ENCODE results near the gene BAAT. TPM values are rescaled to one million over a fixed set of nuclear protein-coding genes. Genes with fewer than 3 reads are reported as not detected.
"Not testable (repeated sequence)": the region's sequence is repeated elsewhere in the genome, so short reads cannot be mapped to it uniquely, and the experiment has no call there.

The BAAT gene
- total RNA-seq, 1 experiment from 2014 or later = not detected

GRCh38 chr9:101360647-101361046 lies 24.2 kb downstream of the BAAT start:
- DNase-seq (ENCODE audit: low read depth) = no peak

GRCh38 chr9:101359679-101360078 lies 25.1 kb downstream of the BAAT start:
- no peak for DNase-seq (ENCODE audit: low read depth)

DNA sequence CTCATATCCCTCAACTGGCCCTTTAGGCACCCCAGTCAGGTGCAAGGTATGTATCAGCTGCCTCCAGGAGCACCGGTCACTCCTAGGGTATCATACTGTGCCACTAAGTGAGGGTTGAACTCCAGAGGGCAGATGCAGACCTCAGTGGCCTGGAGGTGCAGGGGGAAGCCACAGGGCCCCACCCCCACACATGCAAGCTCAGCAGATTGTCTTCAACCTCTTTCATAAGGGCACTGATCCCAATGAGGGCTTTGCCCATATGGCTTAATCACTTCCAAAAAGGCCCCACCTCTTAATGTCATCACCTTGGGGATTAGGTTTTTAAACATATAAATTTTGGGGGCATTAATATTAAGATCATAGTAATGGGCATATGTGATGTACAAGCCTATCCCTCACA lies 28.2 kb downstream of the BAAT start:
- no peak for DNase-seq (ENCODE audit: low read depth)

DNA sequence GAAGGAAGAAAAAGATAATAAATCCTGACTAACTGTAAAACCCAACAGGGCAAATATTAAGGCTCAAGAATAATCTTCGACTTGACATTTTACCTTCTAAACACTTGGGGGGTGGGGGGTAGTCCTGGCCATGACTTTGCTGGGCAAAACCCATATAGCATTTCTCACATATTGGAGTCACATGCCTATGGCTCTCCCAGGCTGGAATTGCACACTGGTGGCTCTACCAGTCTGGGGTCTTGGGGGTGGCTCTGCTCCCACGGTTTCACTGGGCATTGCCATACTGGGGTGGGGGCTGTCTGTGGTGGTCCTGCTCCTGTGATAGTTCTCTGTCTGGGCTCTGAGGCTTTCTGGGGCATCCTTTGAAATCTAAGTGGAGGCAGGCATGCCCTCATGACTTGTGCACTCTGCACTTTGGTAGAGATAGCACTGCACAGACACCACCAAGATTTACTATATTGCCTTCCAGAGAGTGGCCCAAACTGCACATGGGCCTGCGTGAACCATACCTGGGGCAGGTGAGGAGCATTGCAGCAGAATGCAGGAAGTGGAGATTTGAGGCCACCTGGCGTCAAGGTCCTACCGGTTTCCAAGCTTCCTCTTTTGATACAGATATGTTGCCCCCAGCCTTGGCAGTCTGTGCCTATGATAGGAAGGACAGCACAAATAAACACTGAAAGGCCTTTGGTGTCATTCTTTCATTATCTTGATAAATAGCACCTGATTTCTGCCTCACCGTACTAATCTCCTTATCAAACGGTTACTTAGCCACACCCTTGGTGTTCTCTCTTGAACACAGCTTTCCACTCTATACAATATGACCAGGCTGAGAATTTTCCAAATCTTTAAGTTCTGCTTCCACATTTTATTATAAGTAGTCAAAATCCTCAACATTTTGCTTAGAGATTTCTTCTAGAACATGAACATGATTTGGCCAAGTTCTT lies 29.8 kb downstream of the BAAT start:
- no peak for DNase-seq (ENCODE audit: low read depth)

DNA sequence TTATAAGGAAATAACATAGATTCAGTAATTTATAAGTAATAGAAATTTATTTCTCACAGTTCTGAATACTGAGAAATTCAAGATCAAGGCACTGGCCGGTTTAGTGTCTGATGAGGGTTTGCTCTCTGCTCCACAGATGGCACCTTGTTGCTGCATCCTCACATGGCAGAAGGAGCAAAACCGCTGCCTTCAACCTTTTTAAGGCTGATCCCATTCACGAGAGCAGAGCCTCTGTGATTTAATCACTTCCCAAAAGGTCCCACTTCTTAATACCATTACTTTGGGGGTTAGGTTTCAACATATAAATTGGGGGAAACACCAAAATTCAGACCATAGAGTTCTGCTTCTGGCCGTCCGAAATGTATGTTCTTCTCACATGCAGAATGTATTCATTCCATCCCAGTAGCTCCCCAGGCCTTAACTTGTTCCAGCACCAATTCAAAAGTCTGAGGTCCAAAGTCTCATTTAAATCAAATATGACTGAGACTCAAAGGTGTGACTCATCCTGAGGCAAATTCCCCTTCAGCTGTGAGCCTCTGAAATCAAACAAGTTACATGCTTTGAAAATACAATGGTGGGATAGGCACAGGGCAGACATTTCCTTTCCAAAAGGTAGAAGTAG lies 30.6 kb downstream of the BAAT start:
- DNase-seq (ENCODE audit: low read depth) = peak; percentile 3

DNA sequence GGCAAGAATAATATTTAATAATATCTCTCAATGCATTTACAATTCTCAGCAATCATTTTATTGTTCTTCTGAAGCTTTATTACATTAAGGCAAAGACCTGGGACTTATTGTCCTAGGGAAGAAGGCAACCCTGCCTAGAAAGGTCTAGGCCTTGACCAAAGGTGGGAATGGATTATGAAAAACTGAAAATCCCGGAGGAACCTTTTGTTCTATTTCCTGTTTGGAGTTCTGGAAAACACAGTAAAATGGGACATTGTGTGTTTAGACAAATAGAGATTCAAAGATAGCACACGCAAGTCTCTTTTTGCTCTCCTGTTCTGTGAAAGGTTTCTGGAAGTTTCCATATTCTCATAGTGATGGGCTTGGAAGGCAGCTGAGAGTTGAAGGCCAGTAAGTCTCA lies 31.1 kb downstream of the BAAT start:
- no peak for DNase-seq (ENCODE audit: low read depth)

- no peak for DNase-seq (ENCODE audit: low read depth)
Observed at GRCh38 chr9:101352892-101353463, 31.8 kb downstream of the BAAT start.

- DNase-seq (ENCODE audit: low read depth) = no peak
Observed at GRCh38 chr9:101350285-101350684, 34.5 kb downstream of the BAAT start.

DNA sequence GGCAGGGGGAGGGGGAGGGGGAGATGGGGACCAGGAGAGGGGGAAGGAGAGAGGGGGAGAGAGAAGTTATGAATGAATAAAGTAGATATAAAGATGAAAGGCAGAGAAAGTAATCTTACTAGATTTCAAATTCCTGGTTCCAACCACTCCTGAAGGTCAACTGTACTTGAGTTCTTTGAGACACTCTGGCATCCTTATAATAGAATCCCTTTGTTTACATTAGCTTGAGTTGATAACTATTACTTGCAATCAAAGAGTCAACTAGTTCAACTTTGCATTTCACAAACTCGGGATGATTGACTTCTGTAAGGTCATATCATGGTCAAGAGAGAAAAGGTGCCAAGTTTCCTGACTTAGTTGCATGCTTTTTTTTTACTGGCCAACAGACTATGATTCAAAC lies 42.2 kb downstream of the BAAT start:
- DNase-seq (ENCODE audit: low read depth) = no peak

- no peak for DNase-seq (ENCODE audit: low read depth)
Observed at GRCh38 chr9:101341958-101342357, 42.8 kb downstream of the BAAT start.

GRCh38 chr9:101337237-101337636 lies 47.6 kb downstream of the BAAT start:
- DNase-seq (ENCODE audit: low read depth) = no peak

GRCh38 chr9:101336091-101336490 lies 48.7 kb downstream of the BAAT start:
- no peak for DNase-seq (ENCODE audit: low read depth)

DNA sequence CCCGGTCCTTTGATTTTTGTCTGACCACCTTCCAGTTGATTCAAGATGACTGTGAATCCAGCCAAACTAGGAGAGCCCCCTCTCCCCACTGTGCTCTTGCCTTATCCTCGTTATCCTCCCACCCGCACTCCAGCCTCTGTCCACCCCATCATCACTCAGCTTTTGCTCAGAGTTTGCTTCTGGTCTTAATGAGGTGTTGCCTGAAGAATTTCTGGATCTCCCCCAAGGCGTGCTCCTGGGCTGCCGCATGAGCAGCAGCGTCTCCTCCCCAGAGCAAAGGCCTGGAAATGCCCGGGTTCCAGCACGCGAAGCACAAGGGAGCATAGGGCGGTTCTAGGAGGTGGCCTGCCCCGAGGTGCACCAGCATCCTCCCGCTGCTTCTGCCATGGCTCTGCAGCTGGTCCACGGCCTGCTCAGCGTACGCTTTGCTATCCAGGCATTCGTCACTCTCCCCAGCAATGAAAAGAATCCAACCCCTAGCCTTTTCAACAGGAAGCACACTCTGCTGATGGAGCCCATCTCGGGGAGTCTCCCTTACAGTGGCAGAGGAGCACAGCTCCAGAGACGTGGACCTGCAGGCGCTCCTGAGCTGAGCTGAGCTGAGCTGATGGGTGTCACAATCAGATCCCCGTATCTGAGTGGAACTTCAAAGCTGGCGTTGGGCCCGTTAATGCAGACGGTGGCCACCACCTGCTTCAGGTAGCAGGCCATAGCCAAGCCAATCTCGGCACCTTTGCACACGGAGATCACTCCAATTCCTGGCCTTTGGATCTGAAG lies 50.7 kb downstream of the BAAT start:
- no peak for DNase-seq (ENCODE audit: low read depth)

- no peak for DNase-seq (ENCODE audit: low read depth)
Observed at GRCh38 chr9:101333490-101333889, 51.3 kb downstream of the BAAT start.

- no peak for DNase-seq (ENCODE audit: low read depth)
Observed at GRCh38 chr9:101332362-101332761, 52.4 kb downstream of the BAAT start.

- not testable (repeated sequence) for DNase-seq (ENCODE audit: low read depth)
Observed at GRCh38 chr9:101327422-101327909, 57.3 kb downstream of the BAAT start.

- no peak for DNase-seq (ENCODE audit: low read depth)
Observed at GRCh38 chr9:101326501-101326900, 58.3 kb downstream of the BAAT start.

GRCh38 chr9:101326035-101326434 lies 58.8 kb downstream of the BAAT start:
- DNase-seq (ENCODE audit: low read depth) = no peak

GRCh38 chr9:101325053-101325452 lies 59.8 kb downstream of the BAAT start:
- no peak for DNase-seq (ENCODE audit: low read depth)

- DNase-seq (ENCODE audit: low read depth) = no peak
Observed at GRCh38 chr9:101324245-101324804, 60.5 kb downstream of the BAAT start.

DNA sequence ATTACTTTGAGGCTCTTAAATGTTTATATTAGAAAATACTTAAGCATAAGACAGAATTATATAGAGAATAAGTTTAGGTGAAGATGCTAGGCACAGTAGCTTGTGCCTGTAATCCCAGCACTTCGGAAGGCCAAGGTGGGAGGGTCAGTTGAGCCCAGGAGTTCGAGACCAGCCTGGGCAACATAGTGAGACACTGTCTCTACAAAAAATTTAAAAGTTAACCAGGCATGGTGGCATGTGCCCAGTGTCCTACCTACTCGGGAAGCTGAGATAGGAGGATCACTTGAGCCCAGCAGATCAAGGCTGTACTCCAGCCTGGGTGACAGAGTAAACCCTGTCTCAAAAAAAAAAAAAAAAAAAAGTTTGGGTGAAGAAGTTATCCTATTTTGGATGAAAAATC lies 61.7 kb downstream of the BAAT start:
- no peak for DNase-seq (ENCODE audit: low read depth)

GRCh38 chr9:101317735-101318134 lies 67.1 kb downstream of the BAAT start:
- no peak for DNase-seq (ENCODE audit: low read depth)

Data from M059J (cell line).